NCI-H1930 (cell line): ENCODE measurements around the gene FAM217B.

Experiments
- DNase-seq, 2 experiments: peaks; one replicate each; lab custom pipeline; 2025; lab: John Stamatoyannopoulos, UW

FAM217B gene, protein sequence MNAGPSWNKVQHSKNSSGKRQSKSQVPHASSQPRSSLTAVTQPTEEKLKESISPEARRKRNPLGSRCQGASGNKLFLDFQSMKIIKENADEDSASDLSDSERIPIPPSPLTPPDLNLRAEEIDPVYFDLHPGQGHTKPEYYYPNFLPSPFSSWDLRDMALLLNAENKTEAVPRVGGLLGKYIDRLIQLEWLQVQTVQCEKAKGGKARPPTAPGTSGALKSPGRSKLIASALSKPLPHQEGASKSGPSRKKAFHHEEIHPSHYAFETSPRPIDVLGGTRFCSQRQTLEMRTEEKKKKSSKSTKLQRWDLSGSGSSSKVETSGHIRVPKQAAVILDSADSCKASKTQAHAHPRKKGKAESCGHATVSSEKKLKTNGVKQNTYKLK

DNA sequence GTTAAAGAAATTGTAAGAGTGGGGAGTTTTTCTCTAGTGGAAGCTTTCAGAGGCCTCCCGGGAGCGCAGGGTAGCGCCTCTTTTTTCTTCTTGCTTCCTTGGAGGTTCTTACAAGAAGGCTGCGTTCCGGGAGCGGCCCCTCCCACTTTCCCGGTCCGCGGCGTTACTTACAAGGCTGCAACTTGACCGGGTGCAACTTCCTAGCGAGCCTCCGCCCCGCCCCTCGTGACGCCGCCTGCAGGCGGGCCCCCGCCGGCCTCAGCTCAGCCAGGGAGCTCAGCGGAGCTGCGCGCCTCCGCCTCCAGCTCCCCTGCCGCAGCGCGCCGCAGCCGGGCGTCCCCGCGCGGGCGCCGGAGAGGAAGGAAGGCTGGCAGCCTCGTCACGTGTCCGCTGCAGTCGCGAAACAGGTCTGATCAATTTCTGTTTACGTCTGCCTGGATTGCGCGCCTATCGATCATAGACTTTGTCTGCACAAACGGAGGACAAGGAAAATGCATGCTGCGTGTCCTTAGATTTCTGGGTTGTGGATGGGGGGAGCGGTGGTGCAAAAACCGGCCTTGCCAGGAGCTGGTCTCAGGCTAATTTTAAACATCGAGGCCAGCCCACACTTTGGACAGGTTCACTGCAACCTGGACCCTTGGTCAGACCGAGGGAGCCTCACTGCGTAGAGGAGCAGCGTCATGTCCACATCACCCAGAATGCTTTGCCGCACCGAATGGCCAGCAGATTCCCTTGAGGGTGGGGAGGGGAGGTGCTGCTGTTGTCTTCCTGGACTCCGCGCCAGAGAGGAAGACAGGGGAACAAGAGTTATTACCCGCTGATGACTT, at the start of gene FAM217B, which contains the start of gene PPP1R3D:
TSS of gene FAM217B (plus strand) at position 261 of the 827 bp plus-strand sequence. CDS start 3,555 bp downstream, outside the sequence.
TSS of gene PPP1R3D (minus strand) at position 177 of the 827 bp plus-strand sequence. CDS start 374 bp downstream, outside the sequence.
- DNase-seq: peak; percentile 85 to 94

DNA sequence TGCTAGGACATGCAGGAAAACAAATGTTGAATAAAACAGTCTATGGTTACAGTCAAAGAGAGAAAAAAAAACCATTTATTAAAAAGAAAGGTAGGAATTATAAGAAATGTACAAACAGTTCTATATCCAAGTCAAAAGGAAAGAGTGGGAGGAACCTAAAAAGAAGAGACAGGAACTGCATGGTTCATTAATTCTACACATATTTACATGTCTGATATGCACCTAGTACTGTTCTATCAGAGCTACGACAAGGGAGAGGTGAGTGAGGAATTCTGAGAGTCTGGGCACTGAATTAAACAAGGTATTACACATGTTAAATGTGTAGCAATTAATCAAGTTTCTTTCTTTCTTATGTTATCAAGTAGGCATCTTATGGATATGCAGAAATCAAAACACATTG, 48.6 kb upstream of the FAM217B start:
- DNase-seq: no peak

DNA sequence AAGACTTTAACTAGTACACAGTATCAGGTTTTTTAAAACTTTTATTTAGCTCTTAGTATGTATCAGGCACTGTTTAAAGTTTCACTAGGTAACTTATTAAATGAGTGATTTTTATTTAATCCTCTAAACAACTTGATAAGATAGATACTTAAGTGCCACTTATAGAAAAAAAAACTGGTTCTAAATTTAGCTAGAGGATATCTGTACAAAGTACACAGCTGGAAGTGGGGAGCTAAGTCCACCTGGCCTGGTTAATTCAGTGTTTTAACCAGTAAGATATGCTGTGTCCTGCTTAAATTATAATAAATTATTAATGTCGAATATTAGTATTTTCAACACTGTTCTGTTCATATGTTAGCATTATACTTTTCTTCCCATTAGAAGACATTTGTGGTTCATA, 44.3 kb upstream of the FAM217B start:
- no peak for DNase-seq

DNA sequence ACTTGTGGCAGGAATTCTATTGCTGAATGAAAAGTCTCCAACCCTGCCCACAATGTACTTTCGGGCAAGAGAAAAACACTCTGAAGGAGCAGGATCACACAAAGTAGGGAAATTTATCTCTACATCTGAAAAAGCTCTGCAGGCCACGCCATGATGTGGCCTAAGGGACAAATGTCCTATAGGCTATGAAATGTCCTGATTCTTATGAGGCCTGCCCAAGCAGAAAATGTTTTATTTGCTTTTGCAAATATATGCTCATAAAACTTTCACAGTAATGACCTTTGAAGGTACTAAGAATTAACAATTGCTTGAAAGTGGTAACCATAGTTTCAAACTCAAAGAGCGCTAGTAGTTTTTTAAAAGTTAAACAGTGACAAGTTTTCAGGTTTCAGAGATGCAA, 37.7 kb upstream of the FAM217B start:
- DNase-seq: no peak

DNA sequence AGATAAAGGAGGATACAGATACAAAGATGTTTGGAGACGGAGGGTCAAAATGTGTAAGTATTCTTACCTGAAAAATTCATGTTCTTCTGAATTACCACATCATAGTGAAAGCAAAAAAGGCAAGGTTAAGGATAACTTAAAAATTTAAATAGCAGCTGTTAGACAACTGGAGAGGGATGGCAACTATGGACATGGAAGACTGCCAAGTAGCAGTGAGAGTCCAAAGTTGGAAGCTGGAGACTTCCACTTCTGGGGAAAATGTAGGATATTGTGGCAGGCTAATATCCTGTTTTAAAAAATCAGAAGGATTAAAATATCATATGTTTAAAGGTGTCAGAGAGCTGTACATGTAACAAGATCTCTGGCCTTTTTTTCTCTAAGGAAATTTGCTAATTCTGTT, 36.6 kb upstream of the FAM217B start:
- DNase-seq: no peak

DNA sequence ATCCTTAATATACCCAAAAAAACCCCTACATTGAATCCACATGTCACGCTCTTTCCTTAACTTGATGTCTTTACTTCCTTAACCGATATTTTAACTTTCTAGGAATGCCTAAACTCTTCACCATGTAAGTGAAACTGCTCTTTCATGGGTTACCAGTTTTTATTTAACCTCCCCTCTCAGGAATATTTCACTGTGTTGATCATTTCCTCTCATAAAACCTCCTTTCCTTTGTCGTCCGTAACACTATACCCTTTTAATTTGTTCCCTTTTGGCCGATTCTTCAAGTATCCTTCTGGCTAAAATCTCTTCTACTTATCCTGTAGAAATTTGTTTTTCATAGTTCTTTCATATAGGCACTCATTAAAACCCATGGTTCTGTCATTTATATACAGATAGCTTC, 31.3 kb upstream of the FAM217B start:
- no peak for DNase-seq

DNA sequence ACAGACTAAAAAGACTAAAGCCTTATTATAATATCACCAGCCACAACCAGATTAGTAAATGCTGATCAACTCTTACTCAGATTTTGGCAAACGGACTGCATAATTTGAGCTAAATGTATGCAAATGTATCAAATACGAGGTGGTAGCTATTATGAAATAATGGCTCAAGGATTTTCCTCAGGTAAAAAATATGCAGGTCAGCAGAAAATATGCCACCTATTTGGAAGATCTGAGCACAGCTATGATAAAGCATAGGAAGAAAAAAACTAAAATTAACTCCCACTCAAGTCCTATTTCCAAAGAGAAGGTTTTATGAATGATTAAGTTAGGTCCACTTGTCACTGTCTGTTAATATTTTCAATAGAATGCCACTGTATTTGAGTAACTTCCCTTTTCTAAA, 29.1 kb upstream of the FAM217B start:
- DNase-seq: no peak

DNA sequence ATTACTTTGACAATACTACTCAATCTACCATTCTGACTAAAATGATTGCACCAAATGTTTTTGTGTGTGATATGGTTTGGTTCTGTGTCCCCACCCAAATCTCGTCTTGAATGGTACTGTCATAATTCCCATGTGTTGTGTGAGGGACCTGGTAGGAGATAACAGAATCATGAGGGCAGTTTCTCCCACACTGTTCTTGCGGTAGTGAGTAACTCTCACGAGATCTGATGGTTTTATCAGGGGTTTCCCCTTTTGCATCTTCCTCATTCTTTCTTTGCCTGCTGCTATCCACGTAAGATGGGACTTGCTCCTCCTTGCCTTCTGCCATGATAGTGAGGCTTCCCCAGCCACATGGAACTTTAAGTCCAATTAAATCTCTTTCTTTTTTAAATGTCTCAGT, 27.6 kb upstream of the FAM217B start:
- DNase-seq: no peak

DNA sequence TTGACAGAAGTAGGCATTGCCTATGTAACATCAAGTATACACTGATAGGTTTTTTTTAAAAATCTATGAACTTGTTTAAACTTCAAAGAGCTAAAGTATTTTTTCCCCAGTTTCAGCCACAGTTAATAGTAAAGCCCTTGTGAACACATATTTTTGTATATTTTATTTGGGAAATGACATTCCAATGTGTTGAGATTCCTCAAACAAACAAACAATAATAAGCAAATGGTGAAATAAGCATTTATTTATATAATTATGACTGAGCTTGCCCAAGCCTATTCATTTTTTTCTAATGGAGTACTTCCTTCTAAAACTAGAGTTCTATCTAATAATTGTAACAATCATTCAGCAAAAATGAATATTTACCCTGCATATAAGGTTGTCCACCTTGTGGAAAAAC, 19.2 kb upstream of the FAM217B start:
- no peak for DNase-seq

DNA sequence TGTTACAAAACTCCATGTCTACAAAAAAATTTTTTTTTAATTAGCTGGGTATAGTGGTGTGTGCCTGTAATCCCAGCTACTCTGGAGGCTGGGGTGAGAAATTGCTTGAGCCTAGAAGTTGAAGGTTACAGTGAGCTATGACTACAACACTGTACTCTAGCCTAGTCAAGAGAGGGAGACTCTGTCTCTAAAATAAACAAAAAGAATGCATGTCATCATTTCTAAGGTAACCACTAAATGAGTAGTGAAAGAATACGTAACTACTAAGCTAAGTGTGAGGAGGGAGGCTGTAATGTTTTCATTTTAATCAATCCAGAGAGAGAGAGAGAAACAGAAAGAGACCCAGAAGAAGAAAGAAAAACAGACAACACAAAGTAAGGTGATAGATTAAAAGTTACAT, 16.7 kb upstream of the FAM217B start:
- no peak for DNase-seq

DNA sequence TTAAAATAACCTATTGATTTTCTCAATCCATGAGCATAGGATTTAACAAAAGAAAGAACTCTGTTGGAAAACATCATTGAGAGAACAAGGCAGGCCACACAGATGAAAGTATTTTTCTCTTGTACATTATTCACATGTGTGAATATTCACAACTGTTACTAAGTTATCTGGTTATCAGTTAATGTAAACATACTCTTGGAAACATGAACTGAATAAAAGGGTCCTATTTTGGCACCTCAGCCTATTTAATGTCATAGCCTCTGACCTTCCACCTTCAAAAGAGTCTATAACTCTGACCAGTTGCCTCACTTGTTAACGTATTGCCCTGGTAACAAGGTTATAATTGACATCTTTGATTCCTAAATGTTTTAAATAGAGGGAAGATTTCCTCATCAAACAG, 14.8 kb upstream of the FAM217B start:
- no peak for DNase-seq

DNA sequence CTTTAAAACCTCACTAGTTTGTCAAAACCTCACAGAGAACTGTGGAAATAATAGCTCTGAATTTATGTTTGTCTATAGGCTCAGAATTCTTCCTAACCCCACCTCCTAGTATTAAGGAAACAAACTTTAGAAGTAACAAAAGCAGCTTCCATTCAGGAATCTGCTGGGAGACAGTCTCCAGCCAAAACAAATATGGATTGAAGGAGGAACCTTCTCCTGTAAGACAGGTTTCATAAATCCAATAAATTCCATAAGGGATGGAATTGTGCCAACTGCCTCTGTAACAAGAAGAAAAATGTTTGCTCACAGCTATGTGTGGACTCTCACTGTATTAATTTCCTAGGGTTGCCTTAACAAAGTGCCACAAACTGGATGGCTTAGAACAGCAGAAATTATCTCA, 14.3 kb upstream of the FAM217B start:
- no peak for DNase-seq

DNA sequence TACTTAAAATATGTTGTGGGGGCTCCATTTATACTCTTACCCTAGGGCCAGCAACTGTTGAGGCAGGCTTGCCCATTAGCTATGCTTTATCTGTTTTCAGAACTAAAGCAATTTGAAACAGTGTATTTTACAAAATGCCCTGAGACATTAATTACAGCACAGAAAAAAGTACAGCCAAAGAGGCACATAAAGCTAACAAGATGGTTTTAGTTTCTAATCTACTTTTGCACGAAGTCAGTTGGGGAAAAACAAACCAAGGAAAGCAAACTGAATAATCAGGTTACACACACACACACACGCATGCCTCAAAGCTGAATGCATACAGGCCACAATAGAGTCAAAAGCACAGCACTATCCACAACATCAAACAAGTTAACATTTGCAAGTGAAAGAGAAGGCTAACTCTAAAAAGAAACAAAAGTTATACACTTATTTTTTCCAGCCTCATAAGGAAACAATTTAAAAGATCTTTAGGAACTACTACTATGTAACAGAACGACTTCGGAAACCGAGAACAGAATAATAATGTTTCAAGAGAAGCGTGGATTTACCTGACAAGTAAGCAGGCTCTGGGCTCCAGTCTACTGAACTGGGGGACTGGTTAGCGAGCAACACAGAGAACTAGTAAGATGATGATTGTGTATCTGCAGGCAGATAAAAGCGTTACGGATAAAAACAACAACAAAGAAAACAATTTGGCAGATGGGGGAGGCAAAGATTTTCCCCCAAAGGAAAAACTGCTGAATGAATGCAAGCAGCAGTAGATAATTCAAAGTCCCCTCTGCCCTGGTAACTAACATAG, 8.5 kb upstream of the FAM217B start:
- DNase-seq: no peak

DNA sequence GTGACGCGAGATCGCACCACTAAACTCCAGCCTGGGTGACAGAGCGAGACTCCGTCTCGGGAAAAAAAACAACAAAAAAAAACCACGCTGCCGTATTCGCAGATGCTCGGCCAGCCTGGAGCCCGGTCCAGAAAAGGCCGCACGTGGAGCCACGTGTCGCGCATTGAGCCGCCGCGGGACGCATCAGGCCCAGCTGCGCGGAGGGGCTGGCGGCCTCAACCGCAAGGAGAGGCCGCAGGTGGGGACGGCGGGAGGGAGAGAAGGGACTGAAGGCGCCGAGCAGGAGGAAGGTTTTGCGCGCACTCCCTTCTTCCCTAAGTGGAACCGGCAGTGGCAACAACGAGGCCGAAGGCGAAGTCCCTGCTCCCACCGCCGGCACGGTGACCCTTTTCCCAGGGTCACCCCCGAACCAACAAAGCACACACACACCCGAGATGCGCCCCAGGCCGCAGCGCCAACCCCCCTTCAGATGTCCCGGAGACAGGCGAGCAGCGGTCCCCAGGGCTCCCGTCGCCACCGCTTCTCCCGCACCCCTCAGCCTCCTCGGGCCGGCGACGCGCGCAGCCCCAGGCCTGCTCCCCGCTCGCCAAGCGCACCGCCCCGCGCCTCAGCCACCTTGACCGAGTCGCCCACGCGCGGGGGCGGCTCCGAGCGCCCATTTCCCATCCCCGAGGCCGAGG, 7.4 kb upstream of the FAM217B start:
- DNase-seq: no peak

DNA sequence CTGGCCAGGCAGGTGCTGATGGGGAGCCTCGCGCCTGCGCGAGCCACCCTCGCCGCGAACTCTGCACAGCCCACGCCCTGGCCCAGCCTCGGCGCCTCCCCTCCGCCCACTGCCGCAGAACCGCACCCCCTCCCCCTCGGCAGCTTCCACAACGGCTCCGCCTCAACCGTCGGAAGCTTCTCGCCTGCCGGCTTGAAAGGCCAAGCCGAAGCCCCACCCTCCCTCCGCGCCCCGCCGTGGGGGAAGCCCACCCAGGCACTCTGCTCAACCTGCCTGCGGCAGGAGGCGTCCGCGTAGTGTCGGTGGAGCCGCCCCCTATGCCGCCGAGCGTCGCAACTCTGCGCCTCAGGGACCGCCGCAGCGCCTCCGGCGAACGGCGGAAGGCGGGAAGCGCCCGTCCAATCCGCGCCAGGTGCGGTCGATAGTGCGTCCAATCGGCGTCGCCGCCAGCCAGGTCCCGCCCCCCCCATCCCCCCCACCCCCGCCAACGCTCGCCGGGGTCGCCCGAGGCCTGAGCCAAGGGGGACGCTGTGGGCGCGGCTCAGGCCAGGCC, 6.8 kb upstream of the FAM217B start, which contains the start of gene SYCP2:
TSS of gene SYCP2 (minus strand) at position 342 of the 553 bp plus-strand sequence. CDS start 11,224 bp downstream, outside the sequence.
- no peak for DNase-seq

DNA sequence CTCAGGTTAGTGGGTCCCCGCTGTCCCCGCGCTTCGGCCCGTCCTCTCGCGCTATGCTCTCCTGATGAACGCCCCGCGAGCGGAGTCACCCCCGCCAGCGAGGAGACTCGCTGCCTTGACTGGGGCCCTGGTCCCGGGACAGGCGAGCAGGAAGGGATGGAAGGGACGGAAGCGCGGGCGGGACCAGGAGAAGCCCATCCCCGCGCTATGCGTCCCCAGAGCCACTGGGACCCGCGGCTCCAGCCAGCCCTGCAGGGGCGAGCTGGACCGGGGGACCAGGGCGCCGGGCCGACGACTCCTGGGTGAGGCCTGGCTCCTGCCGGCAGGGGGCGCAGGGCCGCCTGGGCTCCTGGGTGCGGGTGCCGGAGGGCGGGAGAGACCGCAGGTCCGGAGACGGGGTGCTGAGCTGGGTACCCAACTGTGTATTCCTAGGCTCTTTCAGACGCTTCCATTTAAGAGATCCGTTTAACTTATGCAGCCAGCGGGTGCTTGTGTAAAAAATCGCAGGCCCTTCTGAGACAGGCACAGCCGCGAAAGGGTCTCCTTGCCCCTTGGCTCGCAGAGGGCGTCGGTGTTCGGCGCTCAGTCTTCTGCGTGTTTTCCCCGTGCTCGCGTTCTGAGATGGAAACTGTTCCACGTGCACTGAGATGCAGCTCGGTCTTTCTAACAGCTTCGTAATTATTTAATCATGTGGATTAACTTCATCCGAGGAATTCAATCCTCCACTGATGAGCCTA, 6.2 kb upstream of the FAM217B start:
- DNase-seq: no peak

DNA sequence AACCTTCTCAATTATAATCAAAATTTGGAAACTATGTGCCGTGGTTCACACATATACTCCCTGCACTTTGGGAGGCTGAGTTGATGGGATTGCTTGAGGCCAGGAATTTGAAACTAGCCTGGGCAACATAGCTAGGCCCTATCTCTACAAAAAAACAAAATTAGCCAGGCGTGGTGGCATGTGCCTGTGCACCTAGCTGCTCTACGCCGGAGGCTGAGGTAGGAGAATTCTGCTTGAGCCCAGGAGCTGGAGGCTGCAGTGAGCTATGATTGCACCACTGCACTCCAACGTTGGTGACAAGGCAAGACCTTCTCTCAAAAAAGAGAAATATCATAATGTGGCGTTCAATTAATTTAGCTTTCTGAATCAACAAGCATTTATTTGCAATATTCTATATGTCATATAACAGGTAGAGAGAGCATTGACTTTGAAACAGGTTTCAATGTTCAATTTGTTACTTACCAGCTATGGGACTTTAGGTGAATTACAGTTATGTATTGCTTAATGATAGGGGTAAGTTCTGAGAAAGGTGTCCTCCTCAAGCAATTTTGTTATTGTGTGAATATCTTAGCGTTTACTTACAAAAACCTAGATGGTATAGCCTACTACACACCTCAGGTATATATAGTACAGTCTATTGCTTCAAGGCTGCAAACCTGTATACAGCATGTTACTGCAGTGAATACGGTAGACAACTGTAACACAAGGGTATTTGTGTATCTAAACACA, 4.6 kb upstream of the FAM217B start:
- no peak for DNase-seq

DNA sequence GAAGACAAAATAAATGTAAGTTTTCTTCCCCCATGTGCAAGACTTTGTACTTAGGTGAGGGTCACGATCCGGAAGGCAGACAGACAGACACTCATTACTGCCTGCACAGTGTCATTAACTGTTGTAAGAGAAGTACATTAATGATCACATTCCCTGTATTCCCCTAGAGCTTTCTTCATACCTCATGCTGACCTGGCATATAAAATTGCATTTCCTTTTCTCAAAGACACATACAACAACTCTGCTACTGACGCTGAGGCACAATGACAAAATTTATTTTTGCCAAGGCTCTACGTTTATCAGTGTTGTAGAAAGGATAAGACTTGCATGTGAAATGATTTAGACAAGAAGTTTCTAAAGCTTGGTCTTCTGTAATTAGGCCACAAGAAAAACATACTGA, 3.8 kb upstream of the FAM217B start:
- DNase-seq: no peak

DNA sequence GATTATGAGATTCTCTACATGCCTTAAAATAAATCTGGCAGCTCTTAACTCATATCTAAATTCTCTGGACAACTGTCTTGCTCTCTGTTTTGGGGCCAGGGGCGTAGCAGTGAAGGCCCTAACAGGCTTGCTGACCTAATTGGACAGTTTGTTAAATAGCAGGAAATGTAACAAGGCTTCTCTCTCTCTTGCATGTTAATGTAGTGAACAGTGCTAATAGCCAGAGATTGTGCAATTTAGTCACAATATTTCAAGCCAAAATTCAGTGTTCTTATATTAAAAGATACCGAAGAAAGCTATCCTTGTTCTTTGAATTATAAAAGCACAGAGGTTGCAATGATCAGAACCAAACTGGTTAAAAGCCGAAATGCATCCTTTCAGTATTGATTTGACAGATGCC, 3.0 kb upstream of the FAM217B start:
- no peak for DNase-seq

DNA sequence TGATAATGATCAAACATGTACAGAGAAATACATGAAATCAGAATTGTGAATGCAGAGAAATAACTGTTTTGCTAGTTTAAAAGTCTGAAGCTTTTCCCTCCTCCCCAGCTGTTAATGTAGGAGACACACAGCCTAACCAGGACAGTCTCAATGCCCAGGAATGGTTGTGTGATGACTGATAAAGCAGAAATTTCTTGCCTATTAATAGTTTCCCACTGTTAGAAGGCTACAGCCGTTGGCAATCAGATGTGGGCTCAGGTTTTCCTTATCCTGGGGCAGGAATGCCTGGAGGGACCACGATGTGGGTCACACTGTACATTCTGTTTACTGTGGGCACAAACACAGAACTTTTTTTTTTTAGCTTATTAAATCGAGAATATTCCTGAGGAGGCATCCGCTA, 2.0 kb upstream of the FAM217B start:
- no peak for DNase-seq
